ENCODE measurements around the gene NAT14.

Gene NAT14

GRCh38 chr19:55451965-55452748, 32.8 kb upstream of the NAT14 start:
- DNase-seq (ENCODE audit: insufficient read length, low spot score) = no peak
- TF ChIP-seq POLR2AphosphoS5 (IDR thresholded peaks at IDR 0.05; ENCODE audit: low read depth, low read length) (no peak), SPI1 (IDR thresholded peaks at IDR 0.05; ENCODE audit: low read depth, low read length) (no peak), POLR2A (IDR thresholded peaks at IDR 0.05; ENCODE audit: low read depth, low read length) (no peak), PAX5 (IDR thresholded peaks at IDR 0.05; ENCODE audit: insufficient read depth, low read length, severe bottlenecking) (no peak), TAF1 (IDR thresholded peaks at IDR 0.05; ENCODE audit: low read depth, low read length) (no peak), POU2F2 (IDR thresholded peaks at IDR 0.05; ENCODE audit: low read depth, low read length) (no peak)
- no peak for FAIRE-seq

- FAIRE-seq = no peak
- DNase-seq (ENCODE audit: insufficient read length, low spot score) = no peak
- TF ChIP-seq POU2F2 (IDR thresholded peaks at IDR 0.05; ENCODE audit: low read depth, low read length) (no peak), SPI1 (IDR thresholded peaks at IDR 0.05; ENCODE audit: low read depth, low read length) (no peak), PAX5 (IDR thresholded peaks at IDR 0.05; ENCODE audit: insufficient read depth, low read length, severe bottlenecking) (no peak), TAF1 (IDR thresholded peaks at IDR 0.05; ENCODE audit: low read depth, low read length) (no peak), POLR2AphosphoS5 (IDR thresholded peaks at IDR 0.05; ENCODE audit: low read depth, low read length) (no peak), POLR2A (IDR thresholded peaks at IDR 0.05; ENCODE audit: low read depth, low read length) (no peak)
Measured at GRCh38 chr19:55452749-55453346, 32.1 kb upstream of the NAT14 start.

DNA sequence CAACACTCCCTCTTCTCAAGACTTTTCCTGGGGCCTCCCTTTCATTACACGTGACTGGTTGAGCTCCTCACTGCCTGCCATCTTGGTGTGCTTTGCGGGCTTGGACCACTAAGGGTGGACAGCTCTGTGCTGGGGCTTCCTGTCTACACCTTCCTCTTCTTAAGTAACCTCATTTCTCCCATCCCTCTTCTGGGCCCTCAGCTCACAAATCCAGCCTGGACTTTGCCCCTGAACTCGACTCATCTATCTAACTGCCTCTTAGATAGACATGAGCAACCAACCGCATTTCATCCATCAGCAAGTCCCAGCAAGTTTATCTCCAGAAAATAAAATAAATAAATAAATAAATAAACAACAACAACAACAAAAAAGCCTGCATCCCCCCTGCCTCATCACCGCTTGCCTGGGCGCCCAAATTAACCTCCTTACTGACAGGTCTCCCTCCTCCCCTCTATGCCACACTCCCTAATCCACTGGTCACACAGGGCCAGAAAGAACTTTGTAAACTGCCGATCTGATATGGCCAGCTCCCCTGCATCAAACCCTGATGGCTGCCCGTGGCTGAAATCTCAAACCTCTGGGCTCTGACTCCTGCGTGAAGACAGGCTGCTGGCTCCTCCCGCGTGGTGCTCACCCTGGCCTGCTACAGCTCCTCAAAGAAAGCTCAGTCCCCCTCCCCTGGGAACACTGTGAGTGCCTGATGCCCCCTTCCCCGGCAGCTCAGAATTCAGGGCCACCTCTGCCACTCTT, 31.3 kb upstream of the NAT14 start:
- TF ChIP-seq TAF1 (IDR thresholded peaks at IDR 0.05; ENCODE audit: low read depth, low read length) (no peak), PAX5 (IDR thresholded peaks at IDR 0.05; ENCODE audit: insufficient read depth, low read length, severe bottlenecking) (no peak), SPI1 (IDR thresholded peaks at IDR 0.05; ENCODE audit: low read depth, low read length) (no peak), POLR2A (IDR thresholded peaks at IDR 0.05; ENCODE audit: low read depth, low read length) (no peak), POU2F2 (IDR thresholded peaks at IDR 0.05; ENCODE audit: low read depth, low read length) (no peak), POLR2AphosphoS5 (IDR thresholded peaks at IDR 0.05; ENCODE audit: low read depth, low read length) (no peak)
- DNase-seq (ENCODE audit: insufficient read length, low spot score) (no peak), FAIRE-seq (no peak)

GRCh38 chr19:55454787-55455243, 30.2 kb upstream of the NAT14 start:
- no peak for FAIRE-seq
- TF ChIP-seq PAX5 (IDR thresholded peaks at IDR 0.05; ENCODE audit: insufficient read depth, low read length, severe bottlenecking) (no peak), TAF1 (IDR thresholded peaks at IDR 0.05; ENCODE audit: low read depth, low read length) (no peak), POLR2A (IDR thresholded peaks at IDR 0.05; ENCODE audit: low read depth, low read length) (no peak), POLR2AphosphoS5 (IDR thresholded peaks at IDR 0.05; ENCODE audit: low read depth, low read length) (no peak), POU2F2 (IDR thresholded peaks at IDR 0.05; ENCODE audit: low read depth, low read length) (no peak), SPI1 (IDR thresholded peaks at IDR 0.05; ENCODE audit: low read depth, low read length) (no peak)
- no peak for DNase-seq (ENCODE audit: insufficient read length, low spot score)

DNA sequence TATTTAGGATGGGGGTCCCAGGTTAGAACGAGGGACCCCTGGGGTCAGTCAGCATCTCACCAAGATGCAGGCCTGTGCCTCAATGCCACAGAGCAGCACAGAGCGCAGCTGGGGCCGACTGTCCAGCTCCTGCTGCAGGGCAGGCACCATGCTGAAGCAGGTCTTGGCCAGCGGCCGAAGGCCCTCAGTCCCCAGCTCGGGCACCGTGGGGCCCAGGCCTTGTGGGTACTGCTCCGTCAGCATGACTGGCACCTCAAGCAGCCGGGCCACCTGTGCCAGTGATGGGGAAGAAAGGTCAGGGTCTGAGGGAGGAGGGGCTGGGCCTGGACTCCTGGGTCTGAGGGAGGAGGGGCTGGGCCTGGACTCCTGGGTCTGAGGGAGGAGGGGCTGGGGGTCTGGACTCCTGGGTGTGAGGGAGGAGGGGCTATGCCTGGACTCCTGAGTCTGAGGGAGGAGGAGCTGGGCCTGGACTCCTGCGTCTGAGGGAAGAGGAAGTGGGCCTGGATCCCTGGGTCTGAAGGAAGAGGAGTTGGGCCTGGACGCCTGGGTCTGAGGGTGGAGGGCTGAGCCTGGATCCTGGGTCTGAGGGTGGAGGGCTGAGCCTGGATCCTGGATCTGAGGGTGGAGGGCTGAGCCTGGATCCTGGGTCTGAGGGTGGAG, 29.3 kb upstream of the NAT14 start:
- TF ChIP-seq SPI1 (IDR thresholded peaks at IDR 0.05; ENCODE audit: low read depth, low read length) (no peak), TAF1 (IDR thresholded peaks at IDR 0.05; ENCODE audit: low read depth, low read length) (no peak), POU2F2 (IDR thresholded peaks at IDR 0.05; ENCODE audit: low read depth, low read length) (no peak), POLR2AphosphoS5 (IDR thresholded peaks at IDR 0.05; ENCODE audit: low read depth, low read length) (no peak), POLR2A (IDR thresholded peaks at IDR 0.05; ENCODE audit: low read depth, low read length) (no peak), PAX5 (IDR thresholded peaks at IDR 0.05; ENCODE audit: insufficient read depth, low read length, severe bottlenecking) (no peak)
- FAIRE-seq (no peak), DNase-seq (ENCODE audit: insufficient read length, low spot score) (no peak)

DNA sequence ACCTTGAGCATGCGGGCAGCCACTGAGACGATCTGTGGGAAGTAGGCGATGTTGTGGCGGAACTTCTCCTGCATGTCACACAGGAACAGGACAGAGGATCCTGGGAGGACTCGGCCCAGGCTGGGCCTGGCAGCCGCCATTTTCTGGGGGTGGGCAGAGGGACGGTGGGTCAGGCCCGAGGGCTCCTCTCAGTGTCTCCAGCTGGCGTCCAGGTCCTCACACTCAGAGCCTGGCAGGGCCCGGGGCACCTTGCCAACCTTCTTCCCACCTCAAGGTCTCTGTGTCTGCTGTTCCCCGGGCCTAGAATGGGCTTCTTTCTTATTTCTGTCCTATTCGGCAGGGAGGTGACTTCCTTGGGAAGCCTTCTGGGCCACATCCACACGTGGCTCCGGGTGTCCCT, 28.6 kb upstream of the NAT14 start:
- FAIRE-seq (no peak), DNase-seq (ENCODE audit: insufficient read length, low spot score) (no peak)
- no peak for TF ChIP-seq TAF1 (IDR thresholded peaks at IDR 0.05; ENCODE audit: low read depth, low read length)

- FAIRE-seq = no peak
- no peak for DNase-seq (ENCODE audit: insufficient read length, low spot score)
- no peak for TF ChIP-seq SPI1 (IDR thresholded peaks at IDR 0.05; ENCODE audit: low read depth, low read length)
- TF ChIP-seq PAX5 (IDR thresholded peaks at IDR 0.05; ENCODE audit: insufficient read depth, low read length, severe bottlenecking) = no peak
Measured at GRCh38 chr19:55457683-55458457, 27.1 kb upstream of the NAT14 start.

DNA sequence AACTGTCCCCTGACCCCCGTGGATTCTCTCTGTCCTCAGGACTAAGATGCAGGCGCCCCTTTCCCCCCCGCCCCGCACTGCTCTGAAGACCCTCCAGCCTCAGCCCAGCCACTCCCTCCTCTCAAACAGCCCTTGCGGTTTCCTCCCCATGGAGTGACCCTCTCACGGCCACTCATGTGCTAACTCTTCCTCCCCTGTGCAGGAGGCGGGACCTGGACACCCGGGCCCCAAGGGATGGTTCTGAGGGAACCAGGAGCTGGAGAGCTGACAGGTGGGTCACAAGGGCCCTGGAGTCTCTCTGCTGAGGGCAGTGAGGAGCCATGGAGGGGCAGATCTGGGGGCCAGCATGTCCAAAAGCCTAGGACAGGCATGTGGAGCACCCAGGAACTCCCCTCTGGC, 25.4 kb upstream of the NAT14 start:
- TF ChIP-seq PAX5 (IDR thresholded peaks at IDR 0.05; ENCODE audit: insufficient read depth, low read length, severe bottlenecking) (no peak), TAF1 (IDR thresholded peaks at IDR 0.05; ENCODE audit: low read depth, low read length) (no peak), POLR2A (IDR thresholded peaks at IDR 0.05; ENCODE audit: low read depth, low read length) (no peak), POLR2AphosphoS5 (IDR thresholded peaks at IDR 0.05; ENCODE audit: low read depth, low read length) (no peak), SPI1 (IDR thresholded peaks at IDR 0.05; ENCODE audit: low read depth, low read length) (no peak), POU2F2 (IDR thresholded peaks at IDR 0.05; ENCODE audit: low read depth, low read length) (no peak)
- FAIRE-seq = no peak
- DNase-seq (ENCODE audit: insufficient read length, low spot score) = no peak

Data from GM12891 (cell line).